ENCODE data around the gene CHPF2. TPM values are rescaled to one million over a fixed set of nuclear protein-coding genes. Genes with fewer than 3 reads are reported as not detected.

Gene CHPF2
- total RNA-seq, 4 donors from 2014 or later: 18.5 to 32.6 (median 31.2) TPM

DNA sequence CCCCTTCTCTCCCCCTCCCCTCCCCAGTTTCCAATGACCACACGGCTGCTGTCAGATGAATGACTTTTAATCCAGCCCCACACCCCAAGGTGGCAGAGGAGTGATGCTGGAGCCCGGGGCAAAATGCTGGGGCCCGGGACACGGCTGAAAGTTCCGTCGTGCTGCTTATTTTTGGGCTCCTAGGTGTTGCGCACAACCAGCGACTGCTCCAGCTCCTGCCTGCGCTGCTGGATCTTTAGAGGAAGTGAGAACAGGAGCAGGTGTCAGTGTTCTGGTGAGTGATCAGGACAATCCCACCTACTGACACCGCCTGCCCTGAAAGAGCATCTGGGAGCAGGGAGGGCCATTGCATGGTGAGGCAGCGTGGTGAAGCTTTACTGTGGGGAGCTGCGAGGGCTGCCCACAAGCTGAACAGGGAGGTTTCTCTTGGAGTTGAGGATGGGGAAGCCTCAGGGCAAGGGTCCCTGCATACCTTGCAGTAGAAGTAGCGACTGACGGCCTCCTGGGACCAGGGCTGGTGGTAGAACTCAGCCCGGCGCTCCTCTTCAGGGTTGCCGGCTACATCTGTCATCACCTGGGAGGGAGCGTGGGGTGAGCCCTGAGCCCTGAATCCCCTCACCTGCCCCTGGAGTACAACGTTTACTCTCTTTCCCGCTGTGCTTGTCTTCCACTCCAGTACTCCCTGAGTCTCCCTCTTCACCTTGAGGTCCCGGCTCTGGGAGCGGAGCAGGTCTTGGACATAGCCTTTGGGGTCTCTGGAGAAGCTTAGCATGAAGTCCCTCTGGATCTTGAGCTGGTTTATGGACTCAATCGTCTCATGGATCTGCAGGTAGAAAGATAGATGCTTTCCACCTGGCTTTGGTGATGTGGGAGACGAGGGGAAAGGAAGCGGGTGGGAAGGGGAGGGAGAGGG is 6.9 kb downstream of the CHPF2 start:
- intact Hi-C loops (cut with DNase I; ENCODE audit: low total_unique reads): no loop called here
- Histone ChIP-seq H3K27ac (no peak overlapping the region), H3K27me3 (no peaks in the 10 kb centered on the region), H3K9me3 (no peaks in the 10 kb centered on the region), H3K4me3 (no peak overlapping the region), H3K36me3 (no peaks in the 10 kb centered on the region), H3K4me1 (no peaks in the 10 kb centered on the region)
- TF ChIP-seq, protein P1, sequence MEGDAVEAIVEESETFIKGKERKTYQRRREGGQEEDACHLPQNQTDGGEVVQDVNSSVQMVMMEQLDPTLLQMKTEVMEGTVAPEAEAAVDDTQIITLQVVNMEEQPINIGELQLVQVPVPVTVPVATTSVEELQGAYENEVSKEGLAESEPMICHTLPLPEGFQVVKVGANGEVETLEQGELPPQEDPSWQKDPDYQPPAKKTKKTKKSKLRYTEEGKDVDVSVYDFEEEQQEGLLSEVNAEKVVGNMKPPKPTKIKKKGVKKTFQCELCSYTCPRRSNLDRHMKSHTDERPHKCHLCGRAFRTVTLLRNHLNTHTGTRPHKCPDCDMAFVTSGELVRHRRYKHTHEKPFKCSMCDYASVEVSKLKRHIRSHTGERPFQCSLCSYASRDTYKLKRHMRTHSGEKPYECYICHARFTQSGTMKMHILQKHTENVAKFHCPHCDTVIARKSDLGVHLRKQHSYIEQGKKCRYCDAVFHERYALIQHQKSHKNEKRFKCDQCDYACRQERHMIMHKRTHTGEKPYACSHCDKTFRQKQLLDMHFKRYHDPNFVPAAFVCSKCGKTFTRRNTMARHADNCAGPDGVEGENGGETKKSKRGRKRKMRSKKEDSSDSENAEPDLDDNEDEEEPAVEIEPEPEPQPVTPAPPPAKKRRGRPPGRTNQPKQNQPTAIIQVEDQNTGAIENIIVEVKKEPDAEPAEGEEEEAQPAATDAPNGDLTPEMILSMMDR (IDR thresholded peaks at IDR 0.05): no peak
- TF ChIP-seq POLR2A (IDR thresholded peaks at IDR 0.05): no peak
- no peak for DNase-seq

DNA sequence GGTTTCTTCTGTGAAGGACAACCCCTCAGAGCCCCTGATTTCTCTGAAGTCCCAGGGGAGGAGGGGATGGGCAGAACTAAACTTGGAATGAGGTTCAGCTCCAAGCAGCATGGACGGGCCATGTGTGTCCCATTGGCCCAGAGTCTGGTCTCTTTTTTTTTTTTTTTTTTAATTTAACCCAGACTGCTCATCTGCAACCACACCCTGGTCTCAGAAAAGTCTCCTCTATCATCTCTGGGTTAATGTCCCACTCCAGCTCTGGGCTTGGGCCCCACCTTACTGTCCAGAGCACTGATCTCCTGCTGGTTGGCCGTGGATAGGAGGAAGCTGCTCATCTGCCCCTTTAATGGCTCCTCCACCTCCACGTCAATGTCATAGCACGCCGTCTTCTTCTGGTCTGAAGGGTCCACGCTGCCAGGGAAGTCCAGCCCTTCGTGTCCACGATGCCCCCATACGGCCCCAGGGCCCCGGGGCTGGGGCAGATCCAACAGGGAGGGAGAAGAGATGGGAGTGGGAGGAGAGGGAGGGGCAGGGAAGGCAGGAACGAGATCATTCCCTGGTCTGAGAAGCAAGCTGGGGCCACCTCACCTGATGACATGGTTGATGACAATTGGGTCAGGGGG is 7.7 kb downstream of the CHPF2 start:
- H3K36me3 ChIP-seq: no peaks in the 10 kb centered on the region
- H3K4me1 ChIP-seq: peaks cover 0 to 3% of the 10 kb centered on the region in 2 donors
- TF ChIP-seq, protein P1 (IDR thresholded peaks at IDR 0.05): no peak
- TF ChIP-seq POLR2A (IDR thresholded peaks at IDR 0.05): no peak
- H3K27me3 ChIP-seq: no peaks in the 10 kb centered on the region
- no peak for DNase-seq
- H3K4me3 ChIP-seq: no peak overlapping the region
- no peak overlapping the region for H3K27ac ChIP-seq
- intact Hi-C loops (cut with DNase I; ENCODE audit: low total_unique reads): loop anchor here (10.0 kb wide), 1 partner anchor 65 kb away; no protein-coding TSS in a partner anchor
- H3K9me3 ChIP-seq: no peaks in the 10 kb centered on the region

DNA sequence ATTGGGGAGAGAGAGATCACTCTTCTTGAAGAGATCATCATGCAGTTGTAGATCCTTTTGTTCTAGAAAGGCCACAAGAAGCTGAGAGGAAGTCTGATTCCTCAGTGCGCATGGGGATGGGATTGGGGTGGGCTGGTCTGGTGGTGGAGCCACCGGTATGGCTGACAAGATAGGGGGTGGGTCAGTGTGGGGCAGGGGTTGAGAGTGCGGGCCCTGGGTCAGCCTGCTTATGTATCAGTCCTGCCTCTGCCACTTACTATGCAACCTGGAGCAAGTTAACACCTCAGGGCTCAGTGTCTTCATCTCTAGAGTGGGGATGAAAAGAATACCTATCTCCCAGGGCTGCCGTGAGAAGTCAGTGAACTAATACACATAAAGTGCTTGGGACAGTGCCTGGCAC is 8.3 kb downstream of the CHPF2 start:
- Histone ChIP-seq H3K4me1 (peaks cover 0 to 9% of the 10 kb centered on the region in 2 donors), H3K9me3 (no peaks in the 10 kb centered on the region), H3K4me3 (no peak overlapping the region), H3K27ac (no peak overlapping the region), H3K36me3 (no peaks in the 10 kb centered on the region), H3K27me3 (no peaks in the 10 kb centered on the region)
- intact Hi-C loops (cut with DNase I; ENCODE audit: low total_unique reads): loop anchor here (10.0 kb wide), 1 partner anchor 64 kb away; no protein-coding TSS in a partner anchor
- TF ChIP-seq, protein P1 (IDR thresholded peaks at IDR 0.05): no peak
- no peak for TF ChIP-seq POLR2A (IDR thresholded peaks at IDR 0.05)
- DNase-seq: no peak

DNA sequence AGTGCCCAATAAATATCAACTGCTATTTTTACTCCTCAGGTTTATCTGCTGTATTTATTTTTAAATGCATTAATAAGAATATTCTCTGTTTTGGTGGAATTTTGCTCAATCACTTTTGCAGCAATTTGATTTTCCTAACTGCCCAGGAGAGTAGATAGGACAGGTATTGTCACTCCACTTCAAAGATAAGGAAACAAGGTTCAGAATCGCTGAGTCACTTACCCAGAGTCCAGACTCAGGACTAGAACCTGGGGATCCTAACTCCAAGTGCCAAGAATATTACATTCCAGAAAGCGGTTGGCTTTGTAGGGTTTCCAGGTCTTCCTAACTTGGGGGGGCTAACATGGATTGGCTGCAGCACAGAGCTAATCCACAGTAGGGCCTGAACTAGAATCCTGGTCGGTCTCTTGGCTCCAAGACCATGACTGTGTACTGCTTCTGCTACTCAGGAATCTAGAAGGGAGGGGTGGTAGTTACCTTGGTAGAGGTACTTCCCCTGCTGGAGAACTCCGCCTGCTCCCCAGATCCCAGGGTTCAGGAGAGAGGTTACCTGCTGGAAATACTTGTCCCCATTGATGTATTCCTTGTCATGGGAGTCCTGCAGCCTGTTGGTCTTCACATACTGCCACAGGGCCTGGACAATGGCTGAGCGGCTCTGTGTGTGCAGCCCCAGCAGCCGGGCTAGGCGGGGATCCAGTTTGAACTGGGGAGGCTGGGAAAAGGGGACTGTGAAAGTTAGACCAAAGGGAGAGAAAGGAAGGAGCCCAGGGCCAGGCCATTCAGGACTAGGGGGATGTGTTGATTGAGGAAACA is 8.9 kb downstream of the CHPF2 start:
- no peaks in the 10 kb centered on the region for H3K9me3 ChIP-seq
- peaks cover 0 to 13% of the 10 kb centered on the region in 2 donors for H3K4me1 ChIP-seq
- H3K36me3 ChIP-seq: no peaks in the 10 kb centered on the region
- TF ChIP-seq, protein P1 (IDR thresholded peaks at IDR 0.05): no peak
- no peak for TF ChIP-seq POLR2A (IDR thresholded peaks at IDR 0.05)
- no peak for DNase-seq
- no peak overlapping the region for H3K27ac ChIP-seq
- no peak overlapping the region for H3K4me3 ChIP-seq
- no peaks in the 10 kb centered on the region for H3K27me3 ChIP-seq
- intact Hi-C loops (cut with DNase I; ENCODE audit: low total_unique reads): loop anchor here (10.0 kb wide), 1 partner anchor 64 kb away; no protein-coding TSS in a partner anchor

Measured in uterus (tissue), 4 donors.